ENCODE measurements around the gene ROBO2.

ROBO2 gene

GRCh38 chr3:77191014-77191413, 151.1 kb downstream of the ROBO2 start:
- DNase-seq: no peak

GRCh38 chr3:77191640-77192039, 151.7 kb downstream of the ROBO2 start:
- DNase-seq: no peak

GRCh38 chr3:77195766-77196545, 156.1 kb downstream of the ROBO2 start:
- DNase-seq: no peak

GRCh38 chr3:77197408-77197807, 157.5 kb downstream of the ROBO2 start:
- DNase-seq: no peak

DNA sequence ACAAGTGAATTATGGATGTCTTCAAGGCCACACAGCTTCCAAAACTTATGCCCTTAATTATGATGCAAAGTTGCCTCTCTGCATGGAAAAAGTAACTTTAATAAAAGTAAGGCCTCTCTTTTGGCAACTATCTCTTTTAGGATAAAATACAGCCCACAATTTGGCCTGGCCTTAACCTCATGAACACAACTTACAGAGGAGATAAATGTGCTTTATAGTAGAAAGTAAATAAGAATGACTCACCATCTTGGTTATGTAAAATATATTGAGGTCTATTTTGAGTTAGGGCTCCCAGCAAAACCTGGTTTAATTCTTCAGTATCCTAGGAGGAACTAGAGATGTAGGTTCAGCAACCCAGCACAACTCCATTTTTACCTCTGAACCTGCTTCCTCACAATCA, 164.0 kb downstream of the ROBO2 start:
- no peak for DNase-seq

DNA sequence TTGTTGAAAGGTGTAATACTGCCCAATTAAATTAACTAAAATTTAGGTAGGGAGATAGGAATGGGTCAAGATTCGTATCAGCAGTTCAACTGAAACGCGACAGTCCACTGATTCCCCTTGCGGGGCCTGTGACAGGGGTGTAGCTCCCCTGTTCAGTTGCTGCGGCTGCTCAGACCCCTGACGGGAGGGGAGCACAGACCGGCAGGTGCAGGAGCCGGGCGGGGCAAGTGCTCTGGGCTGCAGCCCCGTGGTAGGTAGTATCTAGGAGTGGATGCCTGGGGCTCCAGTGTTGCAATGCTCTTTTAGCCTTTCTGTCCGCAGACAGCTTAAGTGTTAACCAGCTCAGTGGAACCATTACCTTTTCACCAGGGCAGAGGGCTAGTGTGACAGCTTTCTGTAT, 164.9 kb downstream of the ROBO2 start:
- DNase-seq: no peak

- DNase-seq: no peak
These were observed 167.9 kb downstream of the ROBO2 start for GRCh38 chr3:77207753-77208152.

DNA sequence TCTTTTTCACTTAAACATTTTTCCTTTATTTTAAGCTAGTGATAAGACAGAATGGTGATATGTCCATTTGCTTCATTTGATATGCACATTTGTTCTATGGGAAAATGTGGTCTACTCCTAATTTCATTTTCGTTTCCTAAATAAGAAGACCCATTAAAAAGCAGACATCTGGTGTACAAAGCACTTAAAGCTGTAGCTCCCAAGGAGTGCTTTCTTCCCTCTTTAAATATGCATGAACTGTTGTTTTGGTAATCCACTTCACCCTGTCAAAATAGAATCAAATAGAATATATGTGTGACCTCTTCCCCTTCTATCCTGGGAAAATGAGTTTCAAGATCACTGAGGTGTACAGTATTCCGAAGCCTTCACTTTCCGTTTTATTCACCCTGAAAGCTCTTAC, 182.8 kb downstream of the ROBO2 start:
- DNase-seq: no peak

DNA sequence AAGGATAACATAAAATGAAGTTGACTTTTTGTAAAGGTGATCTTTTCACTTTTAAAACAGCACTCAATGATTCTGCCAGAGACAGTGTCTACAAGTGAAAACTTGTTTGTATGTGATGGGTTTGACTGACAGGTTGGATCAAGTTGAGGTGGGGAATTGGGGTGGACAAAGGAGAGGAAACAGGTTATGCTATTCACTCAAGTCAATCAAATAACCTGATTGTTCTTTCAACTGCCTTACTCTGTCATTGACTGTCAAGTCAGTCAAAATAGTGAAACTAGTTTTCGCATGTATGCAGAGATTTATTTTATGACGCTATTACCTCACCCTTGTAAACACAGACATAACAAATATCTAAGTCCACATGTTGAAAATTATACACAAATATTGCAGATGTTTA, 187.7 kb downstream of the ROBO2 start:
- no peak for DNase-seq

- DNase-seq: no peak
These were observed 192.7 kb downstream of the ROBO2 start for GRCh38 chr3:77232557-77232956.

- DNase-seq: no peak
These were observed 194.1 kb downstream of the ROBO2 start for GRCh38 chr3:77234004-77234403.

GRCh38 chr3:77236118-77236517, 196.2 kb downstream of the ROBO2 start:
- DNase-seq: no peak

DNA sequence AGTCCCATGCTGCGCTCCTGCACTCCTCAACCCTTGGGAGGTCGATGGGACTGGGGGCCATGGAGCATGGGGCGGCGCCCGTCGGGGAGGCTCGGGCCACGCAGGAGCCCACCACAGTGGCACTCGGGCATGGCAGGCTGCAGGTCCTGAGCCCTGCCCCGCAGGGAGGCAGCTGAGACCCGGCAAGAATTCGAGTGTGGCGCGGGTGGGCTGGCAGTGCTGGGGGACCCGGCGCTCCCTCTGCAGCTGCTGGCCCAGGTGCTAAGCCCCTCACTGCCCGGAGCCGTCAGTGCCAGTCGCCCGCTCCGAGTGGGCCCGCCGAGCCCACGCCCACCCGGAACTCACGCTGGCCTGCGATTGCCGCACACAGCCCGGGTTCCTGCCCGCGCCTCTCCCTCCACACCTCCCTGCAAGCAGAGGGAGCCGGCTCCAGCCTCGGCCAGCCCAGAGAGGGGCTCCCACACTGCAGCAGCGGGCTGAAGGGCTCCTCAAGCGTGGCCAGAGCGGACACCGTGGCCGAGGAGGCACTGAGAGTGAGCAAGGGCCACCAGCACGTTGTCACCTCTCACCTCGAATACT, 200.3 kb downstream of the ROBO2 start:
- no peak for DNase-seq

GRCh38 chr3:77242371-77242770, 202.5 kb downstream of the ROBO2 start:
- DNase-seq: no peak

DNA sequence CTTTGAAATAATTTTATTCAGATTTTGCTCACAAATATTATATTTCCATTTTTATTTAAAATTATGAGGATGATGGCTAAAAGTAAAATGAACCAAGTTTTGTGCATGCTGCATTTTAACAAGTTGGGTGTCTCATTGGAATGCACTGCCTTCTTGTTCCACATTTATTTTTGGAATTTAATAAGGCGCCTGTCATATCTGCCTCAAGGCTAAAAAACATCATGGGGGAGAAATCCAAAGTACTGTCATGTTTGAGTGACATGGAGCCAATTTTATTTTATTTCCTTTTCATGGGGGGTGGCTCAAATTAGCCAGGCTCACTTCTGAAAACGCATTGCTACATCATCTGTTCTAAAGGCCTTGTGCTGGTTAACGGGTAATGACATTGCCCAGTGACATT, 205.1 kb downstream of the ROBO2 start:
- no peak for DNase-seq

GRCh38 chr3:77247061-77247460, 207.2 kb downstream of the ROBO2 start:
- no peak for DNase-seq

DNA sequence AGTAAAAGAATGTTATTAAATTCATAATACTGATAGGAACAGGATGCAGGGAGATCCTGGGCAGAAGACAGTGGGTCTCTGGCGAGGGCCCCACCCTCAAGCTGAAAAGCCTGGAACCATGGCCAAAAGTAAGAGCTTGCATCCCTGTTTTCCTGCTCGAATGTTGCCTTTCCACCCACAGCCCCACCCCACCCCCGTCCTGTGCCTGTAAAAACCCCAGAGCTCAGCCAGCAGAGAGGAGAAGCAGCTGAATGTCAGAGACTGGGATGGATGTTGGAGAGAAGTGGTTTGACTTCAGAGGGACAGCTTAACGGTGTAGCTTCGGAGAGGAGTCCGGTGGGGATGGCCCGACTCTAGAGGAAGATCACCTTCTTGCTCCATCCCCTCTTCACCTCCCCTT, 207.9 kb downstream of the ROBO2 start:
- no peak for DNase-seq

DNA sequence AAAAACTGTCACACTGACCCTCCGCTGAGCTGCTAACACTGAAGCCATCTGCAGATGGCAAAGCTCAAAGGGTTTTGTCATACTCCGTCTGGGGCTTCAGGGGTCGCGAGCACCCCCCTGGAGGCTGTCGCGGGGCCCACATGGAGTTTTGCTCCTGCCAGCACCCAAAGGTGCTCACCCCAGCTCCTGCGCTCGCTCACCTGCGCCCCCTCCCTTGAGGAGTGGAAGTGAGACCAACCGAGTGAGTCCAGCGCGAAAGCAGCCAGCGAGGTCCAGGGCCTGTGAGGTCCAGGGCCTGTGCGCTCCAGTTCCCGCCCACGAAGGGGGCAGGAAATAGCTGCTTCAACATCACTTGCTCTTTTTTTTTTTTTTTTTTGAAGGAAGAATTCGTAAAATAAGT, 208.5 kb downstream of the ROBO2 start:
- no peak for DNase-seq

GRCh38 chr3:77251136-77251535, 211.2 kb downstream of the ROBO2 start:
- no peak for DNase-seq

DNA sequence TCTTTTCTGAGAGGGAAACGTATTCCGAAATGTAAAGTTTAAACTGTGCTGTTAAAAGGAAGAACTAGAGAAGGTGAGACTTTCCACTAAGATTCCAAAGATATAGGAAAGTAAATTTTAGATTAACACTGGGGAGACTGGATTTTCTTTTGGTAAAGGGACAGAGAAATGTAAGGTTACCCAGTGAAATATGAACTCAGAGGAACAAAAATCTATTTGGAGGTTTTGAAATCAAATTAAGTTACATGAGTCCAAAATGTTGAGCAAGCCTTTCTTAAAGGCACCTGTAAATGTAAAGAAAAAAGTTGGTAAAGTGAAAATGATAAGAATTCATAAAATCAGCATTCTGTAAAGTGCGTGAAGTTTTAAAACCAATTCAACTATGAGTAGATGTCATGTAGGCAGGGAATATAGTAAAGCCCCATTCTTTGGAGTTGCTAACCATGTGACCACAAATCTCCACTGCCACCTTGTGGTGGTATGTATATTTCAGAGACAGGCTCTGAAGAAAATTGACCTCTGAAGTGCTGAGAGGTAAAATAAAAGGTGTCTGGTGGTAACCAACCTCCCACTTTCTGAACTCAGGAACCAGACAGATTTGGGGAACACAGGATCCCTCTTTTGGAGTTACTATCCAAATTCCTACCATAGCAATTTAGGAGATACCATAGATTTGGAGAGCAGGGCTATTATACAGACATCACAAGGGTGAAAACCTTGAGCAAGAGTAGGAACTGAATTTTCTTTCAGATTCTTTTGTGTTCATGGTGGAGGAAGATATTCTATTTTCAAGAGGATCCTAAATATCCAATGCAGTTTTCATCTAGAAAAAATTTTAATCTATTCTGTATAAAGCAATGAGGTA, 215.3 kb downstream of the ROBO2 start:
- peak in 1 of 2 donors; percentile 24 for DNase-seq

GRCh38 chr3:77256584-77257503, 216.9 kb downstream of the ROBO2 start:
- DNase-seq: no peak

GRCh38 chr3:77259694-77260093, 219.8 kb downstream of the ROBO2 start:
- DNase-seq: no peak

DNA sequence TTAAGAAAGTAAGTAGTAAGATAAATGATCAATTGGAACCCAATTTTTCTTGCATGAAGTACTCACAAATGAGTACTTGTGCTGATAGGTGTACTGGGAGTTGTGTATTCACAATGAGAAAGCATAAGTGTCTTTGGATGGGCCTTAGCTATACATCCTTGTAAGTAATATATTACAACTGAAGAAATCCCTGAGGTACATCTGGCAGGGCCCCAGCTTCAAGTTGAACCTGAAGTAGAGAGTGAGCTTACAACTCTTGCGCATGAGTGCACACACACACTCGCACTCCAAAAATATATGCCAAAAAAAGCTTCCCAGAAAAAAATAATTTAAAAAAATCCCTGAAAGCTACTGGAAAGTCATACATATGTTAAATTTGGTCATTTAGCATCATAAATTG, 222.5 kb downstream of the ROBO2 start:
- DNase-seq: no peak
